Left kidney (tissue), 2 donors: Measurements from ENCODE around the gene MAN2A2. TPM values are rescaled to one million over a fixed set of nuclear protein-coding genes. Genes with fewer than 3 reads are reported as not detected.
"Not testable (repeated sequence)": the region's sequence is repeated elsewhere in the genome, so short reads cannot be mapped to it uniquely, and the experiment has no call there.

Experiments
- DNase-seq: peaks from one replicate; pipeline ENCODE4 v3.0.0-alpha.2; 2013
- polyA plus RNA-seq: library from polyadenylated mRNA; unstranded; fragments of 120-200 nt; gene quantifications from one replicate; pipeline ENCODE4 v1.2.1, GENCODE V29; 2013; ENCODE audit not compliant: insufficient read length

Gene MAN2A2
- polyA plus RNA-seq, 1 donor: 52.7 TPM

GRCh38 chr15:90918034-90918788 lies 15.1 kb downstream of the MAN2A2 start:
- no peak for DNase-seq

- DNase-seq: no peak
Measured at GRCh38 chr15:90918835-90919234, 15.7 kb downstream of the MAN2A2 start.

GRCh38 chr15:90921887-90922286 lies 18.8 kb downstream of the MAN2A2 start:
- no peak for DNase-seq

GRCh38 chr15:90922712-90923322 lies 19.7 kb downstream of the MAN2A2 start:
- DNase-seq: not testable (repeated sequence)

- DNase-seq: no peak
Measured at GRCh38 chr15:90924375-90924774, 21.3 kb downstream of the MAN2A2 start.

GRCh38 chr15:90926766-90927165 lies 23.7 kb downstream of the MAN2A2 start:
- DNase-seq: not testable (repeated sequence)

- not testable (repeated sequence) for DNase-seq
Measured at GRCh38 chr15:90928106-90928505, 25.0 kb downstream of the MAN2A2 start.

GRCh38 chr15:90929246-90930019 lies 26.3 kb downstream of the MAN2A2 start:
- no peak for DNase-seq

- DNase-seq: no peak
Measured at GRCh38 chr15:90930861-90931574, 27.9 kb downstream of the MAN2A2 start.

GRCh38 chr15:90931575-90931827 lies 28.4 kb downstream of the MAN2A2 start:
- no peak for DNase-seq

GRCh38 chr15:90931828-90932659 lies 28.9 kb downstream of the MAN2A2 start, which contains the start of gene HDDC3:
Gene HDDC3 (minus strand): TSS chr15:90932549. CDS start chr15:90932540, 9 bp downstream.
- DNase-seq: peak; percentile 85

- DNase-seq: no peak
Measured at GRCh38 chr15:90932660-90932991, 29.5 kb downstream of the MAN2A2 start.

GRCh38 chr15:90933301-90933700 lies 30.2 kb downstream of the MAN2A2 start:
- no peak for DNase-seq

GRCh38 chr15:90934256-90934948 lies 31.3 kb downstream of the MAN2A2 start:
- DNase-seq: peak; percentile 87

GRCh38 chr15:90934949-90935751 lies 32.0 kb downstream of the MAN2A2 start, which contains the start of gene UNC45A:
Gene UNC45A (plus strand): TSS chr15:90935285. CDS start chr15:90935325, 40 bp downstream.
- DNase-seq: peak; percentile 90

- no peak for DNase-seq
Measured at GRCh38 chr15:90936823-90937222, 33.7 kb downstream of the MAN2A2 start.

GRCh38 chr15:90938261-90938660 lies 35.2 kb downstream of the MAN2A2 start:
- DNase-seq: no peak

- DNase-seq: no peak
Measured at GRCh38 chr15:90939756-90940155, 36.7 kb downstream of the MAN2A2 start.

GRCh38 chr15:90941038-90941437 lies 37.9 kb downstream of the MAN2A2 start:
- DNase-seq: no peak
